GM19351 (cell line): ENCODE results near the gene GPR17.

Experiments used
- ATAC-seq: cut with Tn5 transposase; IDR thresholded peaks from one replicate; pipeline ENCODE4 v1.9.1; 2021; ENCODE audit warnings: mild to moderate bottlenecking, moderate library complexity; ENCODE audit not compliant: unreplicated experiment

The GPR17 gene

GRCh38 chr2:127640082-127641072, 5.6 kb upstream of the GPR17 start:
- peak; percentile 73 for ATAC-seq

- no peak for ATAC-seq
Measured at GRCh38 chr2:127641133-127641532, 4.8 kb upstream of the GPR17 start.

DNA sequence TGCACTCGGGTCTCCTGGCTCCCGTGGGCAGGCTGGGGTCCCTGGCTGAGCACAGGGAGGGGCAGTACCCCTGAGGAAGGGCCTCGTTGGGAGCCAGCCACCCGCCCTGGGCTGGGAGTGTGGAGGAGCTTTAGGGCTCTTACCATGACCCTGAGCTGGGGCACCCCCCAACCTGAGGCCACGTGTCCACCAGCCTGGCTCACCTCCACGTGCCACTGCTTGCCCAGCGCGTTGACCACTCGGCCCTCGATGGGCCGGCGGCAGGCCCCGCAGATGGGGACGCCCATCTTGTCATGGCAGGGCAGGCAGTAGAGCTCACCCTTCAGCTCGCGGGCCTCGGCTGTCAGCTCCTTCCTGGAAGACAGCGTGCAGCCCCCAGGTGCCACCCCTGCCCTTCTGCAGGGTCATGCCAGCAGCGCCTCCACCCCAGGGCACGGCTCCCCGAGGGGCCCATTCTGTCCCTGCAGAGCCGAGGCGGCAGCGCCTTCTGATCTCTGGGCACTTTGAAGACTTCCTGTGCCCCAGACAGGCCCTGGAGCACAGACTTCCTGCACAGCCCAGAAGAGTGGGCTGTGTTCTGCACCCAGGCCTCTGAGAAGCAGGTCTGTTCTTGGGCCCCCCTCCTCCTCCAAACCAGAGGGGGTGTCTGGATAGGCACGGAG, 4.0 kb upstream of the GPR17 start:
- no peak for ATAC-seq

DNA sequence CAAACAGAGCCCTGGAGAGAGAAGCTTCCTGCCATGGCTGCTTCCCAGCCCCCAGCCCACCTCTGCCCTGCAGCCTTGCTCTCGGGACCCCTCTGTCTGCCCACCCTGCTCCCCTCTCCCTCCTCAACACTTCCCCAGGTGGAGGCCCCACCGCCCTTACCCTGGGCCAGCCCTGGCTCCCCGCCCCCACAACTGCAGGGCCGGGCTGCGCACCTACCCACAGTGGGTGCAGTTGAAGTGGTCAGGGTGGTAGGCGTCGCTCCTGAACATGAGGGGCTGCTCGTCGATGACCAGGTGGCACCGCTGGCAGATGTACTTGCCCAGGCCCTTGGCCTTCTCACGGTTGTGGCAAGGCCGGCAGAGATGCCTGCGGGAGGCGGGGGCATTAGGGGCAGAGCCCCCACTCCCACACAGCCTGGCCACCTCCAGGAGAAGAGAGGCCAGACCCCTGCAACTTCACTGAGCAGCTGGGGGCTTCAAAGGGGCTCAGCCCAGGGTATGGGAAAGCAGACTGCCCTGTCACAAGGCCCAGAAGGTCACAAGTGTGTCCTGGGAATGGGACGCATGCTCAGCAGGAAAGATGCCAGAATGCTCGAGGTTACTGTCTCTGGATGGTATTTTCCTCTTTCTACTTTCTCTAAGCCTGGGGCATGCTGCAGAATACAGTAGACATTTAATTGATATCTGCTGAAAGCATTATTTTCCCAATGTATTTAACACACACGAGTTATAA, 3.1 kb upstream of the GPR17 start:
- no peak for ATAC-seq

DNA sequence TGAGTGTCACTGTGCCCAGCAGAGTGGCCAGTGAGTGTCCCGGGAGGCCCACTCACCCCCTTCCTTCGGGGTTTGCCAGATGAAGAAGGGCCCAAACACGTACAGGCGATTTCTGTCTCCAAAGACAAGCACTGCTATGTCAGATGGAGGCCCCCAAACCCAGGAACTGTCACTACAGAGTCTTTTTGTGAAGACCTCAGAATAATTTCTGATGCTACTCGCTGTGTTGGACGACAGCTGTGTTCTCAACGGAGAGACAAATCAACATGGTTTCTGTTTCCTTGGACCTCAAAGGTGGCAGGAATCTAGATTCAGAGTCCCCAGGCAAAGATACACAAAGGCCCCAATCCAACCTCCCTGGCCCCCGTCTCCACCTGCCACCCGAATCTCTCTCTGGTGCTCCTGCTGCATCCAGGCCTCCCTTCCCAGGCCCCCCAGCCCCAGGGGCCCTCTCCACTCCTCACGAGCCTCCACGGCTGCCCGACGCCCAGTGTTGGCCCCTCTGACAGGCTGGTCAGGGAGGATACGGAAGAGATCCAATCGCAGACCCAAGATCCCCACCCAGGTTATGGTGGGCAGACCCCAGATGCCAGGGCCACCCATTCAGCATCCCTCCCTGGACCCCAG, 2.4 kb upstream of the GPR17 start:
- no peak for ATAC-seq

DNA sequence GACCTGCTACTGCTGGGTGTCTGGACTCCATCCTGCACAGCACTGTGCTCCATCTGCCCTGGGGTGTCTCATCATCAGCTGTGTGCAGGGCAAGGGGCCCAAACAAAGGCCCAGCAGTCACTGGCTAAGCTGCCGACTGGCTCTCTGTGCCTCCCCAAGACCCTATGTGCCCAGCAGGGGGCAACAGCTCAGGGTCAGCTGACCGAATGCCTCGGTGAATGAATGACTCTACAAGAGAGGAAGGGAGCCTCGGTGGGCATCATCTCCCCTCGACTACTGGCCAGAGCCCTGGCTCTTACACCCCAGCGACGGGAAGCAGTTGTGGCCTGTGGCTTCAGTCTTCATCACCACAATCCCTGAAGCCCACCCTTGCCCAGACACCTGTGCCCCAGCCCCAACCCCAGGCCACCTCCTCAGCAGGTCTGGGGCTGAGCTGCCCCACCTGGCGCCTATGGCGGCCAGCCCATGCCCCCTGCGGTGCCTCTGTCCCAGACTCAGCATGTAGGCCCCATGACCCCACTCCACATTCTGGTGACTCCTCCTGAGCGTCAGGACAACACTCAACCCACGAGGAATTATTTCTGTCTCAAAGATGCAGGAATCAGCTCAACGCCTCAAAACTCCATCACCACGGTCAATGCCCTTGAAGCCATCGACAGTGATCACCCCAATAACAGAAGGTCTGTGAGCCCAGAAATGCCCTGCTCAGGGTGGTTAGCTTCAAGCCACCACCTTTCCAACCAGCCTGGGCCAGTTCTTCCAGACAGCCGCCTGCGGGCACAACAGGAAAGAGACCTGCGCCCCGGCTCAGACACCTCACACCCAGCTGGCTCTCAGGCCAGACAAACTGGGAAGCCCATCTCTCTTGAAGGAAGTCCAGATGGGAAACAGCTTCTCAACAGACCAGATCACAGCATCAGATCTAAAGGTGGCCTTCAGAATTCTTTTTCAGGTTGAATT, 1.6 kb upstream of the GPR17 start:
- no peak for ATAC-seq

DNA sequence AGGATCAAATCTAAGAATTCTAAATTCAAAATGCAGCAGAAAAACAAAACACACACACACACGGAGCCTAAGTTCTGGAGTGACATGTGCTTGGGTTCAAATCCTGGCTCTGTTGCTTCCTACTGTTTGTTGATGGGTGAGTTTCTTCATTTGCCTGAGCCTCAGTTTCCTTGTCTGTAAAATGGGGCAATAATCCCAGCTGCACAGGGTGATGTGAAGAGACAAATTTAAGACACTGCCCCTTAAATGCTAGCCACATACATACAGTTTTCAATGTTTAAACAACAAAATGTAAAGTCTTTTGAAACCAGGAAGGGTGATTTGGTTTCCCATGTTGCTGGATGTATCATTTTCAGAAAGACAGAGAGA, 943 bp upstream of the GPR17 start:
- ATAC-seq, result no peak

DNA sequence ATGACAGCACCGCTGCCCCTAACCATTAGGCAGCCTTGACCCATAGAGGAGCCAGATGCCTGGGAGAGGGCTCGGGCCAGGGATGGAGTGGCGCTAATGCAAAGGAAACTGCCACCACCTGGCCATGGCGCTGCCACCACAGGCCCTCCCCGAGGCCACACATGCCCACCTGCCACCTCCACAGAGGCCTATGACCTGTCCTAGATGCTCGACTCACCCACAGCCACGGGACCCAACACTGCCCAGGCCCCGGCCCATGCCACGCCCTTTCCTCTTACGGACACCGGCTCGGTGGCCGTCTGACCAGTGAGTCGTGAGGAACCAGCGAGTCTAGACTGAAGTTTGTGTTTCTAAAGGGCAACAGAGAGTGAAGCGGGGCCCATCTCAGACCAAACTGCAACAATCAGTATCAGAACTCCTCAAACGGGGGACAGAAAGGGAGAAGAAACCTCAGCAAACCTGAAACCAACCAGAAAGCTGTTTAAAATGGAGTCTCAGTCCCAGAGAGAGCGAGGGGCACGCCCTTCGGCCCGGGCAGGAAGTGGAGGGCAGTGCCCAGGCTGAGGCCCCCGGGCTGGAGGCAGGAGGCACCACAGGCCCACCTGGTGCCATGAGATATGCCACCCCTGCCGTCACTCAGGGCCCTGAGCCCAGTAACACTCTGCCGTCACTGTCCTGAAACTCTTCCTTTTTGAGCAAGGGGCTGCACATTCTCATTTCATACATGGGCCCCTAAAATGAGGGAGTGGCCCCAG, 711 bp downstream of the GPR17 start:
- no peak for ATAC-seq

DNA sequence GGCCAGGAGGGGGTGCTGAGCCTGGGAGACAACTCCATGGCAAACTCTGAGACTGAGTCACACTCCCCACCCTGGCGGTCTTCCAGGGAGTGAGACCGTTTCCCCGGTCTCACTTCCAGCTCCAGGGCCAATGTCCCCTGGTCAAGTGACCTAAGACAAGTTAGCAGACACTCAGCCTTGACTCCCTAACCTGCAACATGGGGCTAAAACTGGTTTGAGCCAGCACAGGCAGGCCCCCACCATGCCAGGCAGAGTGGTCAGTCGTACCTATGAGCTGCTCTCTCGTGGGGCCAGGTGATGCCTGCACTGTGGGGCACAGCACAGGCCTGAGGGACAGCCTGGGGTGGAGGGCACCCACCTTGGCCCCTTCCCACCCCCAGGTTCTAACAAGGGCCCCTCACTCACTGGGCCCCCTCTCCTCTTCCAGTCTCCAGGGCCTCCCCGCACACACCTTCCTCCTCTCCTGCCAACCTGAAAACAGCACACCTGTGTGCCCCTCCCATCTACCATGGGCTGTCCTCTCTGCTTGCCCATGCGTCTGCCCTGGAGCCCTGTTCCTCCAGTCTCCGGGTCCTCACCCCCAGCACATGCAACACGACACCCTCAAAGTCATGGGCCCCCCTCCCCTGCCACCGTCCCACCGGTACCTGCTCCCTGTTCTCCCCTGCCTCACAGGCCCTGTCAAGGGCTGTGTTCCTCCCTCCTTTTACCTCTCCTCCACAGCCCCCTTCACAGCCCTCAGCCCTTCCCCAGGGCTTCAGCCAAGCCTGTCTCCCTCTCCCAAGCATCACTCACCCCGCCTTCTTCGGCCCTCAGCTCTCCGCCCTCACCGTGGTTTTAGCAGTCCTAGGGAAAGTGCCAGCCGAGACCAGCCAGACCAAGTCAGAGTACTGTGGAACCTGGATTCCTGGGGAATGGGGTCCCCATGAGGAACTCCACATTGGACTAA, 1.6 kb downstream of the GPR17 start:
- ATAC-seq, result no peak

DNA sequence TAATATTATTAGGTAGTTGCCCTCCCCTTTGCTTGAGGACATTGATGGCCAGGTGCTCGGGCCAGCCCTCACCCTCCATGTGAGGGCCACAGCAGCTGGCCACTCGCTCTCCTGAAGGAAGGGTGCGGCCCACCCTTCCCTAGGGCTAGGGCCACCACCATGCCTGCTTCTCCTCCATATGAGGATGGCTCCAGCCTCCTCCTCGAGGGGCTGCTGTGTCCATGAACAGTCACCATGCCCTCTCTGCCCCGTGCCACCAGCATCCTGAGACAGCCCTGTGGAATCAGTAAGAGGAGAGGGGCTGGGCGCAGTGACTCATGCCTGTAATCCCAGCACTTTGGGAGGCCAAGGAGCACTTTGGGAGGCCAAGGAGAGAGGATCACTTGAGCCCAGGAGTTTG, 2.4 kb downstream of the GPR17 start:
- ATAC-seq, result no peak

- no peak for ATAC-seq
Measured at GRCh38 chr2:127649100-127649611, 3.2 kb downstream of the GPR17 start.

- peak; percentile 82 for ATAC-seq
Measured at GRCh38 chr2:127649684-127650040, 3.7 kb downstream of the GPR17 start.

- ATAC-seq, result no peak
Measured at GRCh38 chr2:127650041-127650784, 4.3 kb downstream of the GPR17 start.

DNA sequence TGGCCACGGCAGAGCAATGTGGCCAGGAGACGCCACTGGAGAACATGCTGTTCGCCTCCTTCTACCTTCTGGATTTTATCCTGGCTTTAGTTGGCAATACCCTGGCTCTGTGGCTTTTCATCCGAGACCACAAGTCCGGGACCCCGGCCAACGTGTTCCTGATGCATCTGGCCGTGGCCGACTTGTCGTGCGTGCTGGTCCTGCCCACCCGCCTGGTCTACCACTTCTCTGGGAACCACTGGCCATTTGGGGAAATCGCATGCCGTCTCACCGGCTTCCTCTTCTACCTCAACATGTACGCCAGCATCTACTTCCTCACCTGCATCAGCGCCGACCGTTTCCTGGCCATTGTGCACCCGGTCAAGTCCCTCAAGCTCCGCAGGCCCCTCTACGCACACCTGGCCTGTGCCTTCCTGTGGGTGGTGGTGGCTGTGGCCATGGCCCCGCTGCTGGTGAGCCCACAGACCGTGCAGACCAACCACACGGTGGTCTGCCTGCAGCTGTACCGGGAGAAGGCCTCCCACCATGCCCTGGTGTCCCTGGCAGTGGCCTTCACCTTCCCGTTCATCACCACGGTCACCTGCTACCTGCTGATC, 4.9 kb downstream of the GPR17 start:
- no peak for ATAC-seq

DNA sequence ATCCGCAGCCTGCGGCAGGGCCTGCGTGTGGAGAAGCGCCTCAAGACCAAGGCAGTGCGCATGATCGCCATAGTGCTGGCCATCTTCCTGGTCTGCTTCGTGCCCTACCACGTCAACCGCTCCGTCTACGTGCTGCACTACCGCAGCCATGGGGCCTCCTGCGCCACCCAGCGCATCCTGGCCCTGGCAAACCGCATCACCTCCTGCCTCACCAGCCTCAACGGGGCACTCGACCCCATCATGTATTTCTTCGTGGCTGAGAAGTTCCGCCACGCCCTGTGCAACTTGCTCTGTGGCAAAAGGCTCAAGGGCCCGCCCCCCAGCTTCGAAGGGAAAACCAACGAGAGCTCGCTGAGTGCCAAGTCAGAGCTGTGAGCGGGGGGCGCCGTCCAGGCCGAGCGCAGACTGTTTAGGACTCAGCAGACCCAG, 5.4 kb downstream of the GPR17 start:
- no peak for ATAC-seq

GRCh38 chr2:127651971-127652550, 6.1 kb downstream of the GPR17 start:
- no peak for ATAC-seq
